Umbilical cord (tissue), 2 donors: Measurements from ENCODE around the gene REEP6. TPM values are rescaled to one million over a fixed set of nuclear protein-coding genes. Genes with fewer than 3 reads are reported as not detected.

Experiments used
- DNase-seq: peaks from one replicate; pipeline ENCODE4 v3.0.0-alpha.2; 2015; ENCODE audit warnings: low spot score
- total RNA-seq: library from RNA; depleted of rRNA; stranded (reverse); fragments of >200 nt; gene quantifications from one replicate; pipeline ENCODE4 v1.2.3, GENCODE V29; 2014; ENCODE audit warnings: low replicate concordance; ENCODE audit not compliant: insufficient read depth

Gene REEP6
- total RNA-seq, 1 donor from 2014 or later, result 1.4 TPM

GRCh38 chr19:1456121-1456900, 34.7 kb upstream of the REEP6 start:
- no peak for DNase-seq

- DNase-seq, result no peak
Measured at GRCh38 chr19:1457031-1457739, 33.8 kb upstream of the REEP6 start.

- DNase-seq, result no peak
Measured at GRCh38 chr19:1457892-1458291, 33.1 kb upstream of the REEP6 start.

GRCh38 chr19:1459479-1459878, 31.5 kb upstream of the REEP6 start:
- no peak for DNase-seq

- no peak for DNase-seq
Measured at GRCh38 chr19:1460033-1460995, 30.7 kb upstream of the REEP6 start.

- no peak for DNase-seq
Measured at GRCh38 chr19:1461862-1462261, 29.1 kb upstream of the REEP6 start.

GRCh38 chr19:1465191-1466016, 25.6 kb upstream of the REEP6 start:
- DNase-seq, result no peak

- DNase-seq, result no peak
Measured at GRCh38 chr19:1466018-1466460, 24.9 kb upstream of the REEP6 start.

GRCh38 chr19:1466461-1467214, 24.3 kb upstream of the REEP6 start:
- DNase-seq, result no peak

- no peak for DNase-seq
Measured at GRCh38 chr19:1467215-1467489, 23.8 kb upstream of the REEP6 start.

- DNase-seq, result no peak
Measured at GRCh38 chr19:1467490-1468273, 23.3 kb upstream of the REEP6 start.

GRCh38 chr19:1468274-1468820, 22.6 kb upstream of the REEP6 start:
- no peak for DNase-seq

GRCh38 chr19:1468821-1469254, 22.1 kb upstream of the REEP6 start:
- DNase-seq, result no peak

GRCh38 chr19:1469255-1470054, 21.5 kb upstream of the REEP6 start:
- no peak for DNase-seq

- no peak for DNase-seq
Measured at GRCh38 chr19:1470055-1470304, 21.0 kb upstream of the REEP6 start.

GRCh38 chr19:1470305-1471009, 20.5 kb upstream of the REEP6 start:
- DNase-seq, result no peak

- no peak for DNase-seq
Measured at GRCh38 chr19:1471010-1471514, 19.9 kb upstream of the REEP6 start.
